OCI-LY1 (cell line): ENCODE data around the gene IGF2R.

ENCODE experiments used
- H2AFZ ChIP-seq: fragments of 200-600 bp; sonication (generic), shearing (Covaris generic); 2 replicates; pipeline ENCODE4 v1.6.0; 2014; ENCODE audit warnings: antibody characterized with exemption, mild to moderate bottlenecking, low read length
- H3F3A ChIP-seq: fragments of 200-600 bp; sonication (generic), shearing (Covaris generic); 2 replicates; pipeline ENCODE4 v1.6.0; 2014; ENCODE audit warnings: mild to moderate bottlenecking, antibody characterized with exemption, low read length, moderate library complexity; ENCODE audit not compliant: insufficient read depth
- H3K27ac ChIP-seq: fragments of 200-600 bp; sonication (generic); 2 replicates; pipeline ENCODE4 v1.5.1; 2014; ENCODE audit warnings: low read length, mixed run types, mild to moderate bottlenecking, low read depth; ENCODE audit not compliant: poor library complexity, severe bottlenecking
- H3K27me3 ChIP-seq: fragments of 200-600 bp; sonication (generic); 2 replicates; pipeline ENCODE4 v1.6.0; 2014; ENCODE audit warnings: antibody characterized with exemption, mild to moderate bottlenecking, low read length, moderate library complexity; ENCODE audit not compliant: insufficient read depth
- H3K36me3 ChIP-seq: fragments of 200-600 bp; sonication (generic); 2 replicates; pipeline ENCODE4 v1.6.1; 2014; ENCODE audit warnings: mild to moderate bottlenecking, antibody characterized with exemption, low read length, moderate library complexity, mixed read lengths; ENCODE audit not compliant: insufficient read depth
- H3K4me1 ChIP-seq: fragments of 200-600 bp; sonication (generic); 2 replicates; pipeline ENCODE4 v1.5.1; 2014; ENCODE audit warnings: mild to moderate bottlenecking, low read length, moderate library complexity; ENCODE audit not compliant: insufficient read depth, severe bottlenecking
- H3K4me2 ChIP-seq: fragments of 200-600 bp; sonication (generic), shearing (Covaris generic); 2 replicates; pipeline ENCODE4 v1.6.1; 2014; ENCODE audit warnings: low read length
- H3K4me3 ChIP-seq: fragments of 200-600 bp; sonication (generic); 2 replicates; pipeline ENCODE4 v1.5.1; 2014; ENCODE audit warnings: low read length, low read depth, mild to moderate bottlenecking, mixed read lengths; ENCODE audit not compliant: poor library complexity, severe bottlenecking
- H3K79me2 ChIP-seq: fragments of 200-600 bp; shearing (Covaris generic); 2 replicates; pipeline ENCODE4 v1.6.1; 2016; ENCODE audit warnings: mixed run types, low read length, mixed read lengths; ENCODE audit not compliant: insufficient read depth
- H3K9ac ChIP-seq: fragments of 200-600 bp; sonication (generic), shearing (Covaris generic); 2 replicates; pipeline ENCODE4 v1.6.1; 2014; ENCODE audit warnings: mild to moderate bottlenecking, low read length, mixed read lengths
- H3K9me2 ChIP-seq: fragments of 200-600 bp; sonication (generic), shearing (Covaris generic); 2 replicates; pipeline ENCODE4 v1.6.1; 2014; ENCODE audit warnings: low read depth, mild to moderate bottlenecking, low read length, mixed read lengths
- H3K9me3 ChIP-seq: fragments of 200-600 bp; shearing (Covaris generic); 2 replicates; pipeline ENCODE4 v1.6.1; 2014; ENCODE audit warnings: low read length, mixed read lengths
- H4K20me1 ChIP-seq: fragments of 200-600 bp; sonication (generic), shearing (Covaris generic); 2 replicates; pipeline ENCODE4 v1.6.0; 2016; ENCODE audit warnings: mild to moderate bottlenecking, low read length; ENCODE audit not compliant: insufficient read depth
- CTCF ChIP-seq: fragments of 200-600 bp; sonication (generic), shearing (Covaris generic); IDR thresholded peaks from 2 replicates; pipeline ENCODE4 v1.5.1; 2017; ENCODE audit warnings: mild to moderate bottlenecking, antibody characterized with exemption, low read length, moderate library complexity, mixed read lengths
- EZH2 ChIP-seq: fragments of 200-600 bp; sonication (generic), shearing (Covaris generic); IDR thresholded peaks from 2 replicates; pipeline ENCODE4 v1.8.0; 2017; ENCODE audit warnings: borderline replicate concordance, mixed run types, mild to moderate bottlenecking, antibody characterized with exemption, low read length, moderate library complexity, mixed read lengths

The IGF2R gene

GRCh38 chr6:160130729-160131484 lies 162.0 kb downstream of the IGF2R start:
- TF ChIP-seq EZH2 (no peak), CTCF (no peak)

GRCh38 chr6:160131636-160132296 lies 162.9 kb downstream of the IGF2R start:
- TF ChIP-seq CTCF, result no peak
- TF ChIP-seq EZH2, result no peak
- no peak overlapping the region for H3K4me2 ChIP-seq
- H2AFZ ChIP-seq, result no peak overlapping the region
- H3K4me1 ChIP-seq, result no peaks in the 10 kb centered on the region
- H3K9me3 ChIP-seq, result no peaks in the 10 kb centered on the region
- H3K9me2 ChIP-seq, result no peaks in the 10 kb centered on the region
- H4K20me1 ChIP-seq, result no peaks in the 10 kb centered on the region
- H3K27ac ChIP-seq, result no peak overlapping the region
- no peak overlapping the region for H3K4me3 ChIP-seq
- H3K36me3 ChIP-seq, result no peaks in the 10 kb centered on the region
- no peak overlapping the region for H3K9ac ChIP-seq
- H3K79me2 ChIP-seq, result no peaks in the 10 kb centered on the region
- no peaks in the 10 kb centered on the region; the same call in 1 of the 2 replicates for H3K27me3 ChIP-seq
- no peaks in the 10 kb centered on the region for H3F3A ChIP-seq

More at GRCh38 chr6:160130729-160131484, 162.0 kb downstream of the IGF2R start:
- Histone ChIP-seq H3K79me2 (no peaks in the 10 kb centered on the region), H2AFZ (no peak overlapping the region), H3K9ac (no peak overlapping the region), H3K27ac (no peak overlapping the region), H3K9me2 (no peaks in the 10 kb centered on the region), H4K20me1 (no peaks in the 10 kb centered on the region), H3K4me1 (no peaks in the 10 kb centered on the region), H3K36me3 (no peaks in the 10 kb centered on the region), H3K9me3 (no peaks in the 10 kb centered on the region), H3K4me3 (no peak overlapping the region), H3K27me3 (no peaks in the 10 kb centered on the region; the same call in 1 of the 2 replicates), H3F3A (no peaks in the 10 kb centered on the region), H3K4me2 (no peak overlapping the region)

GRCh38 chr6:160132297-160132637 lies 163.4 kb downstream of the IGF2R start:
- no peaks in the 10 kb centered on the region for H3K9me2 ChIP-seq
- H3K27me3 ChIP-seq, result no peaks in the 10 kb centered on the region; the same call in 1 of the 2 replicates
- no peaks in the 10 kb centered on the region for H3K79me2 ChIP-seq
- no peak overlapping the region for H3K27ac ChIP-seq
- no peak overlapping the region for H2AFZ ChIP-seq
- H3K4me3 ChIP-seq, result no peak overlapping the region
- H3K4me2 ChIP-seq, result no peak overlapping the region
- no peaks in the 10 kb centered on the region for H3K4me1 ChIP-seq
- H3K36me3 ChIP-seq, result no peaks in the 10 kb centered on the region
- H3K9ac ChIP-seq, result no peak overlapping the region
- no peaks in the 10 kb centered on the region for H3K9me3 ChIP-seq
- TF ChIP-seq EZH2, result no peak
- no peak for TF ChIP-seq CTCF
- no peaks in the 10 kb centered on the region for H4K20me1 ChIP-seq
- no peaks in the 10 kb centered on the region for H3F3A ChIP-seq
